Measurements from ENCODE around the gene GLUD2. TPM values are rescaled to one million over a fixed set of nuclear protein-coding genes. Genes with fewer than 3 reads are reported as not detected.

Gene GLUD2
- 0.91 and 1.1 TPM in 2 replicates for total RNA-seq

GRCh38 chrX:121047441-121048419, at the start of gene GLUD2:
TSS of gene GLUD2 (plus strand) at chrX:121047610. CDS start at chrX:121047685, 75 bp downstream.

Other genes with a start within 250 kb of the GLUD2 start
- not detected in 2 replicates for gene CT47B1, start 171.7 kb upstream of the GLUD2 start, total RNA-seq
- not detected in 2 replicates for gene CT47A11, start 110.5 kb upstream of the GLUD2 start, total RNA-seq
- gene CT47A10, start 105.6 kb upstream of the GLUD2 start, total RNA-seq: not detected in 2 replicates
- not detected in 2 replicates for gene CT47A9, start 100.7 kb upstream of the GLUD2 start, total RNA-seq
- gene CT47A8, start 95.9 kb upstream of the GLUD2 start, total RNA-seq: not detected in 2 replicates
- not detected in 2 replicates for gene CT47A7, start 91.0 kb upstream of the GLUD2 start, total RNA-seq
- gene CT47A6, start 86.1 kb upstream of the GLUD2 start, total RNA-seq: not detected in 2 replicates
- gene CT47A5, start 81.3 kb upstream of the GLUD2 start, total RNA-seq: not detected in 2 replicates
- not detected in 2 replicates for gene CT47A4, start 76.4 kb upstream of the GLUD2 start, total RNA-seq
- gene CT47A3, start 71.5 kb upstream of the GLUD2 start, total RNA-seq: not detected in 2 replicates
- gene CT47A2, start 66.7 kb upstream of the GLUD2 start, total RNA-seq: not detected in 2 replicates
- not detected in 2 replicates for gene CT47A1, start 61.9 kb upstream of the GLUD2 start, total RNA-seq